Erythroblast (primary cell): Measurements from ENCODE around the gene TXNL4A.

Experiments
- GATA1 ChIP-seq: IDR thresholded peaks from 2 replicates; pipeline ENCODE4 v1.6.1; 2011; ENCODE audit warnings: low read depth, mild to moderate bottlenecking, control low read depth, low read length, moderate library complexity
- POLR2A ChIP-seq: IDR thresholded peaks from 2 replicates; pipeline ENCODE4 v1.6.1; 2011; ENCODE audit warnings: mild to moderate bottlenecking, low read length

DNA sequence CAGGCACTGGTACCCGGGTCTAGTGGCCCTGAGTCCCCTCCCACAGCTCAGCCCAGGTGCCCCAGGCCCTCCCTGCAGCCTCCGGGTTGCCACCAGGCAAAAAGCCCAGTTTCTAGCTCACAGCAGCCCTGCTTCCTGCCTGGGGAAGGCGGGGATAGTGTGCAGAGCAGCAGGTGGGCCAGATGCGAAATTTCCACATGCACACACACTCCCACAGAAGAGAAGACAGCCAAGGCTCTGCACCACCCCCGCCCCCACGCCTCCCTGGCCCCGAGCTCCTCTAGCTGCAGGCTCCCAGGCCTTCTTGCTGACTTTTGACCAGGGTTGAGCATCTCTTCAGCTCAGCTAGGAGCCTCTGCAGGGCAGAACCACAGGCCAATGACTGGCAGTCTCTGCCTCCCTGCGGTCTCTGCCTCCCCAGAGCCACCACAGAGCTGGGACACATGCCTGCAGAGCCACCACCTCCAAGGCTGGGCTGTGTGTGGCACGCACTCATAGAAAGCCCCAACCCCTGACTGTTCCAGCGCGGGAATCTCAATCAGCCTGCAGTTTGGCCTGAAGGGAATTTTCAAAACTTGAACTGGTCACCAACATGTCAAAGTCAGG, 44.1 kb downstream of the TXNL4A start:
- TF ChIP-seq POLR2A, result no peak
- TF ChIP-seq GATA1, result no peak
